HG03064 (cell line): ENCODE results near the gene DIPK1B.

Experiments used
- ATAC-seq: cut with Tn5 transposase; IDR thresholded peaks from one replicate; pipeline ENCODE4 v1.9.1; 2021; ENCODE audit warnings: low read depth; ENCODE audit not compliant: unreplicated experiment

Gene DIPK1B

DNA sequence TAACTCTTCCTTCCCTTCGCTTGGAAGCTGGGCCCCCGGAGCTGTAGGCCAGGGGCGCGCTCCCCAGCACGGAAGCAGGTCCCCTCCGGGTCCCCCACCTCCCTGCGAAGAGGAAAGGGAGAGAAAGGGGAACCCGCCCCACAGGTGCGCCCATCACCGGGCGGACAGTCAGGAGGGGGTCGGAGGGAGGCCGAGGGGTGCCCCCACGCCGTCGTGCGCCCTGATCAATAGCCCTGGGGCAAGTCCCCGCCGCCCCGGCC, 25.9 kb upstream of the DIPK1B start:
- no peak for ATAC-seq

DNA sequence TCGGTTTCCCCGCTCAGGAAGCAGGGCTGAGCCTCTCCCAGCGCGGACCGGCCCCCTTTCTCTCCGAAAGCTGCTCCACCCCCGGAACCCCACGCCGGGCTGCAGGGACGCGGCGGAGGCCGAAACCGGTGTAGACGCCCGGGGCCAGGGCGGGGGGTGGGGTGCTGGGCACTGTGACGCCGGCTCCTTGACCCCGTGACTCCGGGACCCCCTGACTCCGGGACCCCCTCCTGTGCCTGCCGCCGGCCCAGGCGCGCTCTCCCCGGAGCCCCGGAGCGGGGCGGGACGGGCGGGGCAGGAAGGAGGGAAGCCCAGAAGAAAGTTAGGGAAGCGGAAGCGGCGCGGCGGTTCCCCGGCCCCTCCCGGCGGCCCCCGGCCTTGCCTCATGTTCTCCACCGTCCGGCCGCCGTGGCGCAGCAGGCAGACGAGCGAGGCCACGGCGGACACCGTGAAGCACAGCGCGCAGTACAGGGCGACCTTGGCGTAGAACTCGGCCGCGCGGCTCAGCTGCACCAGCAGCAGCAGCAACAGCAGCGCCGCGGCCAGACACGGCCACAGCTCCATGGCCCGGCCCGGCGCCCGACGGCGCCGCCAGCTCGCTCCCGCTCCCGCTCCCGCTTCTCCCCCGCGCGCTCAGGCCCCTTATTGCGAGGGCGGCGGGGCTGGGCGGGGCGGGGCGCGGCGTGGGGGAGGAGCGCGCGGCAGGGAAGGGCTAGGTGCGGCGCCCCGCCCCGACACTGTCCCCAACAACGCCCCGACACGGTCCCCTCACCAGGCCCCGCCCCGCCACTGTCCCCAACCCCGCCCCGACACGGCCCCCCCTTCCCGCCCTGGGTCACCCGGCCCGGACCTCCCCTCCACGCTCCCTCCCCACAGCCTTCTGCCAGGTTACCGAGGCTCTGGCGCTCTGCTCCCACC, 25.3 kb upstream of the DIPK1B start, which contains the start of gene AGPAT2:
TSS of gene AGPAT2 (minus strand) at position 664 of the 918 bp plus-strand sequence. CDS start at position 564, 100 bp downstream.
- ATAC-seq = peak; percentile 64

GRCh38 chr9:136687721-136688223, 24.6 kb upstream of the DIPK1B start:
- no peak for ATAC-seq

DNA sequence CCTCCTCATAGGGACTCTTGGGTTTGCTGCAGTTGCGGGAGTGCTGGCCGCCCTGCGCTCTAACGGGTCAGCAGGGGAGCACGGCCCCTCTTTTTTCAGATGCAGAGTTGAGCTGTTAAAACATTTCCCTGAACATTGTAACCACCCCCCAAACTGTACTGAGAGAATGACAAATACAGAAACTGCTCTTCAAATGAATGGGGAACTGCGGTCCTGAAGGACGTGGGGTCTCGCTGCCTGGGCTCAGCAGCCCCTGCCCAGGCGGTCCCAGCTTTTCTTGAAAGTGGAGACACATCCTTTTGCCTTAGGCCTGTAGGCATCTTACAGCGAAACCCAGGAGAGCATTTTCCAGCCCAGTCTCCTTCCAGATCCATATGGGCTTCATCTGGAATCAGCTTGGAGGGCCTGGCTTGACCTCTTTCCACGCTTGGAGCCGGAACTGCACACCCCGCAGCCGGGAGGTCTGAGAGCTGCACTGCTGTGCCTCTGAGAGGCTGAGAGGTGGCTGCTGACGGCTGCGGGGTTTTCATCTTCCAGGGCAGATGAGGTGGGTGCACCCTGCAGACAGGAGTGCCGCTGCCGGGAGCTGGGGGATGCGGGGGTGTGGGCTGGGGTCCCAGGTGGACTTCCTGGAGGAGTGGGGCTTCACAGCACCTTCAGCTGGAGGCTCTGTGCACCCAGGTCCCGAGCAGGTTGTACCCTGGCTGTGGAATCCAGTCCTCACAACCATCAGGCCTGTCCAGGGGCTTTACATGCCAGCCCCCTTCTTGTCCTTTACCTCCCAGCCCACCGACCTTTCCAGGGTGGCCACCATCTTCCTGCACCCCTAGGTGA, 23.9 kb upstream of the DIPK1B start:
- ATAC-seq = no peak

DNA sequence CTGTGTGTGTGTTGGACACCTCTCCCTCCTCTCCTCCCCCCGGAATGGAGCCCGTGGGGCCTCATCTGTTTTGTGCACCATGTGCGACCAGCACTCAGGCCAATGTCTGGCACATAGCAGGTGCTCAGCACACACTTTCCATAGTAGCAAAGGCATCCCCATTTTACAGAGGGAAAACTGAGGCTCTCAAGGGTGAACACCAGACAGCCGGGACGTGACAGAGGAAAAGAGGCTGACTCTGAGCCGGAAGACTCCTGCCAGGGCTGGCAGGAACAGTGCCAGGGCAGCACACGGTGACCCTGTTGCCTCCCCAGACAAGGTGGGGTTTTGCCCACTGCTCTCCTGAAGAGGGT, 23.3 kb upstream of the DIPK1B start:
- no peak for ATAC-seq

DNA sequence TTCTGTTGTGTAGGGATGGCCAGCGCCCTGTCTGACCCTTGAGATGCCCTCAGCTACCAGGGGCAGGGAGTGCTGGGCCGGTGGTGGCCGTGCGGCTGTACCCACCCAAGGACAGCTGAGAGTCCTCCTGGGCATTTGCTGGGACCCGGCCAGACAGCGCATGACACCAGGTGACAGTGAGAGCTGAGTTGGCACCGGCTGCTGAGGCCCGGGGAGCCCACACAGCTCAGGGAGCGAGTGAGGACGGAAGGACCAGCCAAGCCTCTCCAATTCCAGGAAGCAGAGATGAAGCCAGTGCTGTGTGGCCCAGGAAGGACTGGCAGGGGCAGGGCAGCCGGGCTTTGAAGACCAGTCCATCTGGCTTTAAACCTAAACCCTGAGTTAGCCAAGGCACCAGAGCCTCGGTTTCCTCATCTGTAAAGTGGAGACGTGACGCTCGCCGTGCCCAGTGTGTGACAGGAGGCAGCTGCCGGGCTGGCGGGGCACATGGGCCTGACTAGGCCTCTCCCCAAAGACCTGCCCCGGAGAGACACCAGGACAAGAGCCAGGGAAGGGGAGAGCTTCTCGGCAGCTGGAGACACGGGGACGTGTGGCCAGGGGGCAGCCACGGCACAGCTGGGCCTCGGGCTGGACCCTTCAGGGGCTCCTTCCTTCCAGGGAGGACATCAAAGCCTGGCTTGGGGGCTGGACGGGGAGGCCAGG, 22.1 kb upstream of the DIPK1B start:
- no peak for ATAC-seq

DNA sequence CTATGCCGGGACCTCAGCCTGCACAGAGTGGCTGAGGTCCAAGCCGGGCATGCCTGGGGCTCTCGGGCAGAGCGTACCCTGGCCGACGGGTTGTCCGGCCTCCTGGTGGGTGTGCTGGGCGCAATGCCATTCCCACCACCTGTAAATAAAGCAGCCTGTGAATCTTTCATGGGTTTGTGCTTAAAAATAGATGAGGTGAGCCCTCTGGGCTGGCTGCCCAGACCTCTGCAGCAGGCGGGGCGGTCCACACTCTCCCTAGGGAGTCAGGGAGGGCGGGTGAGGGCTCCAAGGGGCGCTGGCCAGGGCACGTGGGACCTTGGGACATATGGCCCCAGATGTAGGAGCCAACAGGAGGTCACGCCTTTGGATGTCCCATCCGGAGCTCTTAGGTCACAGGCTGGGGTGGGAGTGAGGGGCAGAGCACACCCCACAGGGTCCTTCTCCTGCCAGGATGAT, 21.5 kb upstream of the DIPK1B start:
- no peak for ATAC-seq

DNA sequence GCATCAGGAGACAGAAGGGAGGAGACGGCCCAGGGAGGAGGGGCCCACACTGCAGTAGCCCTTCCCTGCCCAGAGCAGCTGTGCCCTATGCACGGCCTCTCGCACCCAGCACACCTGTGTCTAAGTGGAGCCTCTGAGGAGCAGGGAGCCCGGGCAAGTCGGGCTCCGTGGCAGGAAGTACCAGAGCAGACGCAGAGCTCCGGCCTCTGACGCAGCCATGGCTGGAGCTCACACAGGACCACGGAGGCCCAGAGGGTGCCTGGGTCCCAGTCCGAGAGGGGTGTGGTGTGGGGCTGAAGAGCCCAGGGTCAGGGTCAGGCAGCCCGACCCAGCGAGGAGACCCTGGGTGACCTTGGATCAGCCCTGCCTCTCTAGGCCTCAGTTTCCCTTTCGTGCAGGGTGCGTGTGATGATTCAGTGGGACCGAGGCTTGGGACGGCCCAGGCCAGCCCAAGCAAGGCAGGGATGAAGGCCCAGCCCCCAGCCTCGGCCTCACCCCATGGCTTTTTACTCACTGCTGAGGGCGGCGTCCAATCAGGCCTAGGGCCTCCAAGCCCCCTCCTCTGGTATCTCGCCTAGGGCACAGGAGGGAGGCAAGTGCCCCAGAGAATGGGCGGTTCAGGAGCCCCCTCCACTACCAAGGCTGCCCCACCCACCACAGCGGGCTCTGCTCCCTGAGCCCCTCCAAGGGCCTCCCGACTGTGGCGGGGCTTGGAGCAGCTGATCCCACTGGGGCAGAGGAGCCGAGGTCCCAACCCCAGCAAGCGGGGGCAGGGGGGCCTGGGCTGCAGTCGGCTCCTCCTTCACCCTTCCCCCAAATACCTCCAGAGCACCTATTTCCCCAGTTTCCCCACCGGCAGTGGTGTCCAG, 20.8 kb upstream of the DIPK1B start:
- no peak for ATAC-seq

- ATAC-seq = no peak
These were observed 19.9 kb upstream of the DIPK1B start for GRCh38 chr9:136692185-136693134.

- no peak for ATAC-seq
These were observed 19.3 kb upstream of the DIPK1B start for GRCh38 chr9:136693135-136693489.

DNA sequence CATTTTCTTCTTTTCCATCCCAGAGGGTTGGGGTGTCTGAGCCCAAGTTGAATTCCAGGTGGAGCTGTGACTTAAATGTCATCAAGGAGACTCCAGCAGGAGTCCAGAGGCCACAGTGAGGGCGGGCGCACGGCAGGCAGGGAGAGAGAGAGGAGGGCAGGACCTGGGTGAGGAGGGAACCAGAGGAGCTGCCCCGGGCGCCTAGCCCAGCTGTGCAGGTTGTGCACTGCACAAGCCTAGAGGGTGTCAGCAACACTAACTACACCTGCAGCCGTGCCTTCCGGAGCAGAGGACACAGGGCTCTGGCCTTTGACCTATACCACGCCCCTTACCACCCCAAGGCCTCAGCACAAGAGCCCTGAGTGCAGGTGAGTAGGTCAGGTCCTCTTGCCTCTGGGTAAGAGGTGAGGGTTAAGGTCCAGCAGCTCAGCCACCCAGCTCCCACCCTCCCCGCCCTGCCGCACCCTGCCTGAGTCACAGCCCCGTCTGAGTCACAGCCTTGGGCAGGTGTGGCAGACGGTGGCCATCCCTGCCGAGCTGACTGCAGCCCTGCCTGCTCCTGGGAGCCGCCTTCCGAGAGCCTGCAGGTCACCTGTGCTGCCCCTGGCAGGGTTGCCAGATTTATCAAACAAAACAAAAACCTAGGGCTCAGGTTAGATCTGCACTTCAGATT, 18.7 kb upstream of the DIPK1B start:
- ATAC-seq = no peak

DNA sequence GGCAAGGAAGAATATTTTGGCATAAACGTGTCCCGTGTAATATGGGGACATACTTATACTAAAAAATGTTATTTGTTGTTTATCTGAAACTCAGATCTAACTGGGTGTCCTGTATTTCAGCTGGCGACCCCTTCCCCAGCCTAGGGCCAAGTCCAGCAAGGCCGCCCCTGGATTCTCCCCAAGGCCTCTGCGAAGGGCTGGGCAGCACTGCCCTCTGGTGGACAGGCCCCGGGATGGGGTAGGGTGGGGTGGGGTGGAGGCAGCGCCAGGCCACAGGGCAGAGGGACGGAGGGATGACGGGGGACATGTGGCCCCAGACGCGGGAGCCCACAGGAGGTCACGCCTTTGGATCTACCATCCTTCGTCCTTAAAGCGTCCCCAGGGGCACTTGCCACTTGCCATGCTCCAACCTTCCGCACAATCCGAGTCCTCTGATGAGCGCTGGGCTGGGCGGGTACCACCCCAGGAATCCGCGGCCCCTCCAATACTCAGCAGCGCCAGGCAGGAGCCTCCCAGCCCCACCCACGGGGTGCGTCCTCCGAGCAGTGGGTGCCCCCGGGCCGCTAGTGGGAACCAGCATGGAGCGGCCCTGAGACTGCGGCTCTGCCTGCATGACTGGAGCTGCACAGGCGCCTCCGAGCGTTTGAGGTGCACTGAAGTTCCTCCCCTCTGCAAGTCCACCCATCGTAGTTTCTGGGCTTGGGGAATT, 18.1 kb upstream of the DIPK1B start:
- ATAC-seq = no peak

DNA sequence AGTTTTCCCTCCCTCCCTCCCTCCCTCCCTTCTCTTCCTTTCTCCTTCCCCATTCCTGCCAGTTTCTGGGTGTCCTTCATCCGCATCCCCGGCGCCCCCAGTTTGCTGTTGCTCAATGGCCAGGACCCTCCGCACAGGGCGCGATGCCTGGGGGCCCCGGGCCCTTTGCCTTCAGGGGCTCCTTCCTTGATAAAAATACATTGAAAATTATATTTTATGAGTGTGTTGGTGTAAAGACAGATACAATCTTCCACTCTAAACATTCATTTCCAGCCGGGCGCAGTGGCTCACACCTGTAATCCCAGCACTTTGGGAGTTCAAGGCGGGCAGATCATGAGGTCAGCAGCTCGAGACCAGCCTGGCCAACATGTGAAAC, 17.5 kb upstream of the DIPK1B start:
- no peak for ATAC-seq

GRCh38 chr9:136695435-136695895, 16.9 kb upstream of the DIPK1B start:
- no peak for ATAC-seq

DNA sequence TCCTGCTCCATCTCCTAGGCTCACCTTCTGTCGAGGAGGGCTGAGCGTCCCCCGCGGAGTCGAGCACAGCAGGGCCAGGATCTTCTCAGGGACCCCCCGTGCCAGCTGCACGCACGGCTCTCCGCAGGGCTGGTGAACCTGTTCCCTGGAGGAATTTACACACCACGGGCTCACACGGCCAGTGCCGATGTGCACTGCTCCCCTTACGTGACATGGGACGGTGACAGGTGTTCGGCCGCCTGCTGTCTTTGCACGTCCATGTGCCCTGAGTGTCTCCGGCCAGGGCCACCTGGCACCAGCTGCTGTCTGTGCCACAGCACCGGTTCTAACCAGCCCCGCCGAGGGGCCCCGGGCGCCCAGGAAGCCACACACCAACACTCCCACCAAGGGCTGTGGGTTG, 16.4 kb upstream of the DIPK1B start:
- no peak for ATAC-seq

GRCh38 chr9:136696502-136696901, 15.9 kb upstream of the DIPK1B start:
- no peak for ATAC-seq

DNA sequence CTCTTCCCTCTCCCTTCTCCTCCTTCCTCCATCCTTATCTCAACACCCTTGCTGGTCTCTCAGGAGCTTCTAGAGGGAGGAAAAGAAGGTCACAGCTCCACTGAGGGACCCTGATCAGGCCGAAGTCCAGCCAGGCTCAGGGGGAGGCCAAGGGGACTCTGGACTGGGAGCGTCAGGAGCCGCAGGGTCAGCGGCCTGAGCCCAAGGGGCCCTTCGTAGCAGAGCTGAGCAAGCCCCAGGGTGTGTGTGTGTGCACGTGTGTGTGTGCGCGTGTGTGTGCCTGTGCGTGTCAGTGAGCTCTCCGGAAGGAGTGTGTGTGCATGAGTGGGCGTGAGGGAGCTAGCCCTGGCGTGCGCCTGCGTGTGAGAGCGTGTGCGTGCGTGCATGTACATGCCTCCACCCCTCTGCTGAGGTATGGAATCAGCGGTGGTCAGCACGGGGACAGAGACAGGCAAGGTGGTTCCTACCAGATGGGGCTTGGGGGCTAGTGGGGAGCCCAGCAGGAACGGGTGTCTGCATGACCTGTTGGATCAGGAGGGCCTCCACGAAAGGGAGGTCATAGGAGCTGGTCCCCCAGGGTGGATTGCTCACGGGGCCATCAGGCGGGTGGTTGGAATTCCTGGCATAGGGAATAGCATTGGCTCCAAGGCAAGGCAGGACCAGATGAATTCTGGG, 15.1 kb upstream of the DIPK1B start:
- ATAC-seq = no peak
